ENCODE results near the gene FABP6. TPM values are rescaled to one million over a fixed set of nuclear protein-coding genes. Genes with fewer than 3 reads are reported as not detected.

FABP6 gene
- total and polyA plus RNA-seq, 9 of the 15 experiments (the other 6 are each of a cell fraction or from before 2014, with no cell fraction given) = 0.11 to 0.33 (median 0.21) TPM; not detected in 4

DNA sequence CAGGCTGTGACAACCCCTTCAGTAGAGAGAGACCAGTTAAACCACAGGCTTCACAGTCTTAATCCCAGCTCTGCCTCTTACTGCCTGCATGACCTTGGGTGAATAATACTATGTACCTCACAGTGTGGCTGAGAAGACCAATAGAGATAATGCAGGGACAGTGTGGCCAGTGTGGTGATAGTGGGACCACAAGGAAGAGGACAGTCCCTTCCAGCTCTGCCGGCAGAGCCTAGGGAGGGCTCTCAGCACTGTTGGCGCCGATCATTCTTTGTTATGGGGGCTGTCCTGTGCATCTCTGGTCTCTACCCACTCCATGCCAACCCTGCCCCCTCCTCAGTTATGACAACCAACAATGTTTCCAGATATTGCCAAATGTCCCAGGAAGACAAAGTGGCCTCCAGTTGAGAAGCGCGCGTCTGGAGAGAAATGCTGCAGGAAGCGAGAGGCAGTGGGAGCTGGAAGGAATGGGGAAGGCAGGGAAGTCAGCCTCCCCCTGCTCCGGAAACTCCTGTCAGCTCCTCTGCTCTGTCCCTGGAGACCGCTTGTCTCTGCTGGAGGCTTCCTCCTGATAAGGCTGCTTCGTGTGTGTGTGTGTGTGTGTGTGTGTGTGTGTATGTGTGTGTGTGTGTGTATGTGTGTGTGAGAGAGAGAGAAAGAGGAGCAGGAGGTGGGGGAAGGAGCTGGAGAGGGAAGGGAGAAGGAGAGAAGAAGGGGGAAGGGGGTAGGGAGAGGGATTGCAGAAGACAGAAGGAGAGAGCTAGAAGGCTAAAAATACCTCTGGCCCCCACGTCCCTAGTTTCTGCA, 31.8 kb upstream of the FABP6 start (continued):
- TF ChIP-seq, protein P1, sequence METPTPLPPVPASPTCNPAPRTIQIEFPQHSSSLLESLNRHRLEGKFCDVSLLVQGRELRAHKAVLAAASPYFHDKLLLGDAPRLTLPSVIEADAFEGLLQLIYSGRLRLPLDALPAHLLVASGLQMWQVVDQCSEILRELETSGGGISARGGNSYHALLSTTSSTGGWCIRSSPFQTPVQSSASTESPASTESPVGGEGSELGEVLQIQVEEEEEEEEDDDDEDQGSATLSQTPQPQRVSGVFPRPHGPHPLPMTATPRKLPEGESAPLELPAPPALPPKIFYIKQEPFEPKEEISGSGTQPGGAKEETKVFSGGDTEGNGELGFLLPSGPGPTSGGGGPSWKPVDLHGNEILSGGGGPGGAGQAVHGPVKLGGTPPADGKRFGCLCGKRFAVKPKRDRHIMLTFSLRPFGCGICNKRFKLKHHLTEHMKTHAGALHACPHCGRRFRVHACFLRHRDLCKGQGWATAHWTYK (CRISPR knock-in tag; IDR thresholded peaks at IDR 0.05) = no peak
- TF ChIP-seq EP300 (IDR thresholded peaks at IDR 0.05; ENCODE audit: low read length) (peak; percentile 56), MECOM (CRISPR knock-in tag; IDR thresholded peaks at IDR 0.05) (peak; percentile 96), YBX1 (IDR thresholded peaks at IDR 0.05) (peak; percentile 67; the same call in 1 of the 2 replicates), MIER1 (IDR thresholded peaks at IDR 0.05; ENCODE audit: low read depth) (peak; percentile 78; the same call in 1 of the 2 replicates), MTA2 (IDR thresholded peaks at IDR 0.05; ENCODE audit: low read depth) (peak; percentile 89), XRCC4 (IDR thresholded peaks at IDR 0.05; ENCODE audit: extremely low read depth, insufficient read depth, insufficient read length) (no peak), SP1 (CRISPR knock-in tag; IDR thresholded peaks at IDR 0.05) (peak; percentile 42; the same call in 1 of the 2 replicates), RAD21 (CRISPR knock-in tag; conservative IDR thresholded peaks at IDR 0.05 in 1 of 2, IDR thresholded peaks at IDR 0.05 in 1 of 2) (peak; percentile 35 to 51), HDAC2 (IDR thresholded peaks at IDR 0.05) (peak; percentile 59; the same call in 1 of the 2 replicates), ILK (tag; IDR thresholded peaks at IDR 0.05; ENCODE audit: borderline replicate concordance, low read depth) (no peak), YY1 (IDR thresholded peaks at IDR 0.05; ENCODE audit: borderline replicate concordance in 1 of 3, control insufficient read depth in 1 of 3, extremely low read depth in 1 of 3, insufficient read depth in 3 of 3, insufficient read length in 1 of 3, insufficient replicate concordance in 2 of 3, low read depth in 1 of 3, low read length in 2 of 3) (peak in 1 of 3 experiments; percentile 20), TRIM28 (IDR thresholded peaks at IDR 0.05) (peak; percentile 84; the same call in 1 of the 2 replicates), RCOR1 (IDR thresholded peaks at IDR 0.05; ENCODE audit: borderline replicate concordance in 1 of 2, low read depth in 2 of 2, low read length in 2 of 2) (peak in 1 of 2 experiments; percentile 88; a peak in 2 of 4 replicates), CREM (IDR thresholded peaks at IDR 0.05; ENCODE audit: low read depth) (peak; percentile 66)
- TF ChIP-seq, protein P2, sequence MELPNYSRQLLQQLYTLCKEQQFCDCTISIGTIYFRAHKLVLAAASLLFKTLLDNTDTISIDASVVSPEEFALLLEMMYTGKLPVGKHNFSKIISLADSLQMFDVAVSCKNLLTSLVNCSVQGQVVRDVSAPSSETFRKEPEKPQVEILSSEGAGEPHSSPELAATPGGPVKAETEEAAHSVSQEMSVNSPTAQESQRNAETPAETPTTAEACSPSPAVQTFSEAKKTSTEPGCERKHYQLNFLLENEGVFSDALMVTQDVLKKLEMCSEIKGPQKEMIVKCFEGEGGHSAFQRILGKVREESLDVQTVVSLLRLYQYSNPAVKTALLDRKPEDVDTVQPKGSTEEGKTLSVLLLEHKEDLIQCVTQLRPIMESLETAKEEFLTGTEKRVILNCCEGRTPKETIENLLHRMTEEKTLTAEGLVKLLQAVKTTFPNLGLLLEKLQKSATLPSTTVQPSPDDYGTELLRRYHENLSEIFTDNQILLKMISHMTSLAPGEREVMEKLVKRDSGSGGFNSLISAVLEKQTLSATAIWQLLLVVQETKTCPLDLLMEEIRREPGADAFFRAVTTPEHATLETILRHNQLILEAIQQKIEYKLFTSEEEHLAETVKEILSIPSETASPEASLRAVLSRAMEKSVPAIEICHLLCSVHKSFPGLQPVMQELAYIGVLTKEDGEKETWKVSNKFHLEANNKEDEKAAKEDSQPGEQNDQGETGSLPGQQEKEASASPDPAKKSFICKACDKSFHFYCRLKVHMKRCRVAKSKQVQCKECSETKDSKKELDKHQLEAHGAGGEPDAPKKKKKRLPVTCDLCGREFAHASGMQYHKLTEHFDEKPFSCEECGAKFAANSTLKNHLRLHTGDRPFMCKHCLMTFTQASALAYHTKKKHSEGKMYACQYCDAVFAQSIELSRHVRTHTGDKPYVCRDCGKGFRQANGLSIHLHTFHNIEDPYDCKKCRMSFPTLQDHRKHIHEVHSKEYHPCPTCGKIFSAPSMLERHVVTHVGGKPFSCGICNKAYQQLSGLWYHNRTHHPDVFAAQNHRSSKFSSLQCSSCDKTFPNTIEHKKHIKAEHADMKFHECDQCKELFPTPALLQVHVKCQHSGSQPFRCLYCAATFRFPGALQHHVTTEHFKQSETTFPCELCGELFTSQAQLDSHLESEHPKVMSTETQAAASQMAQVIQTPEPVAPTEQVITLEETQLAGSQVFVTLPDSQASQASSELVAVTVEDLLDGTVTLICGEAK (IDR thresholded peaks at IDR 0.05) = peak; percentile 70
- TF ChIP-seq, protein P2 (CRISPR knock-in tag; IDR thresholded peaks at IDR 0.05) = no peak

Data from K562 (cell line).